SIG-M5 treated with dmso at 0.1 percent for 504 hours (cell line): Measurements from ENCODE around the gene SNX25.
"Not testable (repeated sequence)": the region's sequence is repeated elsewhere in the genome, so short reads cannot be mapped to it uniquely, and the experiment has no call there.

Experiments
- DNase-seq: peaks from one replicate; lab custom pipeline; 2025; ENCODE audit not compliant: unreplicated experiment; lab: John Stamatoyannopoulos, UW

Gene SNX25

GRCh38 chr4:185204238-185204910 lies 5.0 kb upstream of the SNX25 start:
- no peak for DNase-seq

- DNase-seq = not testable (repeated sequence)
These were observed 4.3 kb upstream of the SNX25 start for GRCh38 chr4:185205073-185205472.

GRCh38 chr4:185205697-185206342 lies 3.6 kb upstream of the SNX25 start:
- peak; percentile 50 for DNase-seq

GRCh38 chr4:185207466-185207865 lies 1.9 kb upstream of the SNX25 start:
- DNase-seq = no peak

GRCh38 chr4:185209852-185210101 lies 379 bp downstream of the SNX25 start:
- not testable (repeated sequence) for DNase-seq

GRCh38 chr4:185210102-185210981 lies 944 bp downstream of the SNX25 start:
- peak; percentile 11 for DNase-seq

GRCh38 chr4:185211035-185211434 lies 1.6 kb downstream of the SNX25 start:
- DNase-seq = no peak

- no peak for DNase-seq
These were observed 2.2 kb downstream of the SNX25 start for GRCh38 chr4:185211641-185212040.

- DNase-seq = no peak
These were observed 3.2 kb downstream of the SNX25 start for GRCh38 chr4:185212581-185212980.

- peak; percentile 81 for DNase-seq
These were observed 4.5 kb downstream of the SNX25 start for GRCh38 chr4:185213877-185214276.

- no peak for DNase-seq
These were observed 5.9 kb downstream of the SNX25 start for GRCh38 chr4:185215261-185215660.

- no peak for DNase-seq
These were observed 8.1 kb downstream of the SNX25 start for GRCh38 chr4:185217408-185217975.

- no peak for DNase-seq
These were observed 8.9 kb downstream of the SNX25 start for GRCh38 chr4:185218312-185218711.

- peak; percentile 57 for DNase-seq
These were observed 10.3 kb downstream of the SNX25 start for GRCh38 chr4:185219551-185220344.

- no peak for DNase-seq
These were observed 12.1 kb downstream of the SNX25 start for GRCh38 chr4:185221491-185221890.

- no peak for DNase-seq
These were observed 12.5 kb downstream of the SNX25 start for GRCh38 chr4:185221912-185222311.

- no peak for DNase-seq
These were observed 13.2 kb downstream of the SNX25 start for GRCh38 chr4:185222598-185222997.

GRCh38 chr4:185224597-185224996 lies 15.2 kb downstream of the SNX25 start:
- DNase-seq = no peak

- DNase-seq = no peak
These were observed 16.5 kb downstream of the SNX25 start for GRCh38 chr4:185225940-185226339.

GRCh38 chr4:185227131-185227551 lies 17.7 kb downstream of the SNX25 start:
- no peak for DNase-seq

- no peak for DNase-seq
These were observed 18.4 kb downstream of the SNX25 start for GRCh38 chr4:185227713-185228278.
